ENCODE results near the gene FUCA2. TPM values are rescaled to one million over a fixed set of nuclear protein-coding genes. Genes with fewer than 3 reads are reported as not detected.

FUCA2 gene
- total RNA-seq, 5 donors from 2014 or later (not counting 1 experiment from before 2014, with no cell fraction given) = 4.6 to 9.0 (median 7.1) TPM

DNA sequence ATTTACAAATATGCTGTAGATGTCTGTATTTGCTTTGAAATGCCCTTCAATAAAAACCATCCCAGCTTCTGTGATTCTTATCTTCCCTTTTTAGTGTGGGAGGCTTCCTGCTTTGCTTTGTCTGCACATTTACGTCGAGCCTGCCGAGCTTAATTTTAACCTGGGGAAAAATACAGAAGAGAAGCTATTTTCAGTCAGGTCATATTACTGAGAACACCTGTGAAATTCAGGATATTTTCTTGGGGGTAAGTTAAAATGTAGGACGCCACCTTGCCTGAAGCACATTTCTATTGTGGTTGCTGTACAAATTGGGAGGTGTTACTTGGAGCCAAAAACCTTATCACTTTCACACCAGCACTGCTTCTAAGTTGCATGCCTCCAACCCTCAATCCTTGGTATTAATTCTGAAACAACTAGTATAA is 43.6 kb upstream of the FUCA2 start:
- ATAC-seq (replicated peaks in 1 of 4) (peak in 3 of 4 experiments; percentile 41 to 71 (median 52)), DNase-seq (peak in 1 of 35 experiments; percentile 28)
- WGBS (ENCODE audit: insufficient coverage) = no CpG with 5 or more reads among the region's 4 CpGs
- peak overlapping the region; percentile 15 to 17 for H3K4me3 ChIP-seq (ENCODE audit: control insufficient read depth in 1 of 2, extremely low read depth in 1 of 2, low read length in 1 of 2)
- peaks cover 57 to 81% (median 62%) of the 10 kb centered on the region in 3 donors for H3K4me1 Mint-ChIP-seq
- H3K27me3 Mint-ChIP-seq = no peaks in the 10 kb centered on the region
- H3K36me3 Mint-ChIP-seq = peaks cover 17% of the 10 kb centered on the region
- peak overlapping the region; percentile 60 to 79 for H3K27ac Mint-ChIP-seq
- no peaks in the 10 kb centered on the region for H3K27me3 ChIP-seq (replicated peaks in 1 of 2; ENCODE audit: control insufficient read depth in 2 of 2, extremely low read depth in 1 of 2, insufficient read depth in 2 of 2, low read length in 1 of 2)
- no peaks in the 10 kb centered on the region for H3K9me3 ChIP-seq
- peaks cover 0 to 5% of the 10 kb centered on the region in 2 donors for H3K36me3 ChIP-seq (ENCODE audit: control insufficient read depth in 2 of 2, extremely low read depth in 1 of 2, insufficient read depth in 1 of 2, low read length in 1 of 2)
- peak overlapping the region; percentile 64 to 69 (median 65) for H3K4me3 Mint-ChIP-seq
- ChIA-PET POLR2A (interaction anchor here (0.6 to 2.2 kb wide), 3 partner anchors 9 to 1160 kb away, joined by 3 to 11 read pairs (median 6); no protein-coding TSS in a partner anchor), CTCF (interaction anchor here in 1 of 2 donors (0.6 to 1.7 kb wide), 5 partner anchors 9 to 536 kb away, joined by 3 to 8 read pairs (median 4); no protein-coding TSS in a partner anchor)
- peak overlapping the region; percentile 59 for H3K27ac ChIP-seq (ENCODE audit: low read length)
- no peaks in the 10 kb centered on the region for H3K9me3 Mint-ChIP-seq
- peaks cover 19 to 26% of the 10 kb centered on the region in 2 experiments for H3K4me1 ChIP-seq (ENCODE audit: control insufficient read depth in 1 of 2, extremely low read depth in 1 of 2, insufficient read depth in 2 of 2, low read length in 2 of 2)

DNA sequence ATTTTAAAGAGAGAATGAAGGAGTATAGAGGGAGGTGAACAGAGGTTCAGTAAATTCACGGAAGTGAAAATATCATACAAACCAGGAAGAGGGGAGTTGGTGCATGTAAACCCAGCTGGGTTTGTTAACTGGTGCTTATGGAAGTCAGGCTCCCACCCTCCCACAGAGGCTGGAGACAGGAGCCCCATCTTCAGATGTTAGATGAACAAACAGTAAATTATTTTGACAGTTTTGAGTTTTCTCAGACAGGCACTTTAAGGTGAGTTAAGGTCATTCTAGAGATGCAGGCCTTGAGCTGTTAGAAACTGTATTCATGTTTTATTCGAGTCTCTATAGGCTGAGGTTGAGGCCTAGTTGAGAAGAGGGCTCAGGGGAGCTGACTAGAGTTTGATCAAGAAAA is 41.8 kb upstream of the FUCA2 start:
- ATAC-seq (replicated peaks in 1 of 4) = no peak
- Histone ChIP-seq H3K27me3 (replicated peaks in 1 of 2; ENCODE audit: control insufficient read depth in 2 of 2, extremely low read depth in 1 of 2, insufficient read depth in 2 of 2, low read length in 1 of 2) (no peaks in the 10 kb centered on the region), H3K36me3 (ENCODE audit: control insufficient read depth in 2 of 2, extremely low read depth in 1 of 2, insufficient read depth in 1 of 2, low read length in 1 of 2) (peaks cover 0 to 3% of the 10 kb centered on the region in 2 donors), H3K4me1 (ENCODE audit: control insufficient read depth in 1 of 2, extremely low read depth in 1 of 2, insufficient read depth in 2 of 2, low read length in 2 of 2) (peaks cover 30 to 34% of the 10 kb centered on the region in 2 experiments), H3K27ac (ENCODE audit: low read length) (peak overlapping the region; percentile 0), H3K4me3 (ENCODE audit: control insufficient read depth in 1 of 2, extremely low read depth in 1 of 2, low read length in 1 of 2) (no peak overlapping the region), H3K9me3 (no peaks in the 10 kb centered on the region)
- WGBS (ENCODE audit: insufficient coverage) = 100% methylated on average over 1 of the region's 2 CpGs
- Mint-ChIP-seq H3K27ac (peak overlapping the region; percentile 60 to 79), H3K4me1 (peaks cover 72 to 88% (median 76%) of the 10 kb centered on the region in 3 donors), H3K4me3 (peak overlapping the region in 1 of 3 donors; percentile 65), H3K9me3 (no peaks in the 10 kb centered on the region), H3K36me3 (peaks cover 12% of the 10 kb centered on the region), H3K27me3 (no peaks in the 10 kb centered on the region)
- ChIA-PET POLR2A (no interaction called here), CTCF (interaction anchor here in 1 of 2 donors (0.6 to 1.2 kb wide), 2 partner anchors 22 to 103 kb away, joined by 5 to 6 read pairs; partner anchors contain the start of genes ADAT2 and PEX3)
- no peak for DNase-seq

DNA sequence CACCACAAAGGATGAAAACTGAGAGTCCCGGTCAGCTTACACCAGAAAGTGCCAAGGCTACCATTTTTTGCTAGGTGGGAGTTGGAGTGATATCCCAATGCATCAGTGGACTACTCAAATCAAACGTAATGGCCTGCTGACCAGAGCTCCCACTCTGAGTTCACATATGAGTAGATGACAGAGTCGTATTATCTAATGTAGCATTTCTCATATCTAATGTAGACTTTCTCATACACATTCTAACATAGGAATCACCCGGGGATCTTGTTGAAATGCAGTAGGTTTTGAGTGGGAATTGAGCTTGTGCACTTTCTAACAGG is 38.4 kb upstream of the FUCA2 start:
- no CpG with 5 or more reads among the region's 4 CpGs for WGBS (ENCODE audit: insufficient coverage)
- Mint-ChIP-seq H3K27me3 (no peaks in the 10 kb centered on the region), H3K4me1 (peaks cover 79 to 93% (median 81%) of the 10 kb centered on the region in 3 donors), H3K36me3 (peaks cover 7% of the 10 kb centered on the region), H3K27ac (peak overlapping the region; percentile 66 to 80), H3K9me3 (no peaks in the 10 kb centered on the region), H3K4me3 (no peak overlapping the region)
- DNase-seq (no peak), ATAC-seq (replicated peaks in 1 of 4) (no peak)
- POLR2A ChIA-PET = interaction anchor here in 1 of 2 donors (0.6 kb wide), 1 partner anchor 1141 kb away, joined by 3 read pairs; no protein-coding TSS in a partner anchor
- H3K27ac ChIP-seq (ENCODE audit: low read length) = no peak overlapping the region
- no peaks in the 10 kb centered on the region for H3K9me3 ChIP-seq
- no peaks in the 10 kb centered on the region for H3K36me3 ChIP-seq (ENCODE audit: control insufficient read depth in 2 of 2, extremely low read depth in 1 of 2, insufficient read depth in 1 of 2, low read length in 1 of 2)
- H3K4me3 ChIP-seq (ENCODE audit: control insufficient read depth in 1 of 2, extremely low read depth in 1 of 2, low read length in 1 of 2) = no peak overlapping the region
- H3K27me3 ChIP-seq (replicated peaks in 1 of 2; ENCODE audit: control insufficient read depth in 2 of 2, extremely low read depth in 1 of 2, insufficient read depth in 2 of 2, low read length in 1 of 2) = no peaks in the 10 kb centered on the region
- H3K4me1 ChIP-seq (ENCODE audit: control insufficient read depth in 1 of 2, extremely low read depth in 1 of 2, insufficient read depth in 2 of 2, low read length in 2 of 2) = peaks cover 29 to 38% of the 10 kb centered on the region in 2 experiments
- CTCF ChIA-PET = interaction anchor here in 1 of 2 donors (0.8 to 1.2 kb wide), 3 partner anchors 9 to 24 kb away, joined by 3 to 5 read pairs (median 4); no protein-coding TSS in a partner anchor

DNA sequence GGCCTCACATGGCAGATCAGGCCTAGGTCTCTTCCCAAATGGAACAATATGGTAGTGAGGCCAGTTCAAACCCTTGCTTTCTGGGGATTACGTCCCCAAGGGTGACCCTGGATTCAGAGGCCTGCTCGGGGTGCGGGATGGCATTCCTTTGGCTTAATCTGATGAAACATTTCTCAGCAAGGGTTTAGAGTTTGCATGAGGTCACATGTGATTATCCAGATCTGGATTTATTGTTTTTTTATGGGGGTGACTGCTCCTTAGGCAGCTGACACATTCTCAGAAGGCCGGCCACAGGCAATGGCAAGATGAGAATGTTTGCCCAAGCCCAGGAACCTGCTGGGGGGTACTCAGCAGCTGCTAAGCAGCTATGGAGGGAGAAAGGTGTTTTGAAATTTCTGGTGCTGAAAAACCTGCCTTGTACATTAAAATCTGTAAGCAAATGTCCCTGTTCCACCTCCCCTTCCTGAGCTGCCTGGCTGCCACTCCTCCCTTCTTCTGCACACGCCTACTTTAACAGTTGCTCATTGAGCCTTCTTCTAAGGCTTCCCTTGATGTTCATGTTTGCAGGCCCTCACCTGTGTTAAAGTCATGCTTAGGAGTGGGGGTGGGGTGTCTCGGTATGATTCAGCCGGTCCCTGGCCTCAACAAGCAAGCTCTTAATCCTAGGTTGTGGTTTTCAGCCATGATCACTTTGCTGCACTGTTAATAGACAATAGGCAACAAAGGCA is 37.9 kb upstream of the FUCA2 start:
- DNase-seq (peak in 2 of 35 experiments; percentile 39 to 42), ATAC-seq (replicated peaks in 1 of 4) (peak; percentile 34 to 53 (median 45))
- no peaks in the 10 kb centered on the region for H3K9me3 ChIP-seq
- H3K9me3 Mint-ChIP-seq = no peaks in the 10 kb centered on the region
- H3K4me1 Mint-ChIP-seq = peaks cover 79 to 93% (median 81%) of the 10 kb centered on the region in 3 donors
- no peaks in the 10 kb centered on the region for H3K36me3 ChIP-seq (ENCODE audit: control insufficient read depth in 2 of 2, extremely low read depth in 1 of 2, insufficient read depth in 1 of 2, low read length in 1 of 2)
- H3K4me3 Mint-ChIP-seq = peak overlapping the region in 1 of 3 donors; percentile 35
- H3K27ac Mint-ChIP-seq = peak overlapping the region; percentile 66 to 80
- peaks cover 25 to 40% of the 10 kb centered on the region in 2 experiments for H3K4me1 ChIP-seq (ENCODE audit: control insufficient read depth in 1 of 2, extremely low read depth in 1 of 2, insufficient read depth in 2 of 2, low read length in 2 of 2)
- no peak overlapping the region for H3K27ac ChIP-seq (ENCODE audit: low read length)
- no peaks in the 10 kb centered on the region for H3K27me3 ChIP-seq (replicated peaks in 1 of 2; ENCODE audit: control insufficient read depth in 2 of 2, extremely low read depth in 1 of 2, insufficient read depth in 2 of 2, low read length in 1 of 2)
- peaks cover 7% of the 10 kb centered on the region for H3K36me3 Mint-ChIP-seq
- H3K27me3 Mint-ChIP-seq = no peaks in the 10 kb centered on the region
- 78% methylated on average over 5 of the region's 7 CpGs for WGBS (ENCODE audit: insufficient coverage)
- no peak overlapping the region for H3K4me3 ChIP-seq (ENCODE audit: control insufficient read depth in 1 of 2, extremely low read depth in 1 of 2, low read length in 1 of 2)
- ChIA-PET POLR2A (no interaction called here), CTCF (interaction anchor here in 1 of 2 donors (0.8 to 1.2 kb wide), 3 partner anchors 8 to 25 kb away, joined by 3 to 5 read pairs (median 4); no protein-coding TSS in a partner anchor)

DNA sequence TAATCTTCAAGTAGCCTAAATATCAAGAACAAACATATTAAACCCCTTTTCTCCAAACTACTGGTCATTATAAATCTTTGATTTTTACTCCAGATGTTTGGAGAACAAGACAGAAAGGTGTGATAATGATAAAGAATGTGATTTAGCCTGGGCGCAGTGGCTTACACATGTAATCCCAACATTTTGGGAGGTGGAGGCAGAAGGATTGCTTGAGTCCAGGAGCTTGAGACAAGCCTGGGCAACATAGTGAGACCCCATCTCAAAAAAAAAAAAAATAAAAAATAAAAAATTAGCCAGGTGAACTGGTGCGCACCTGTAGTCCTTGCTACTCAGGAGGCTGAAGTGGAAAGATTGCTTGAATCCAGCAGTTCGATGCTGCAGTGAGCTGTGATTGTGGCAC is 35.1 kb upstream of the FUCA2 start:
- H3K27me3 Mint-ChIP-seq = no peaks in the 10 kb centered on the region
- WGBS (ENCODE audit: insufficient coverage) = 92% methylated on average over 2 of the region's 3 CpGs
- no peak overlapping the region for H3K4me3 Mint-ChIP-seq
- no peaks in the 10 kb centered on the region for H3K9me3 ChIP-seq
- H3K9me3 Mint-ChIP-seq = no peaks in the 10 kb centered on the region
- H3K36me3 Mint-ChIP-seq = peaks cover 7% of the 10 kb centered on the region
- no peaks in the 10 kb centered on the region for H3K27me3 ChIP-seq (replicated peaks in 1 of 2; ENCODE audit: control insufficient read depth in 2 of 2, extremely low read depth in 1 of 2, insufficient read depth in 2 of 2, low read length in 1 of 2)
- peaks cover 79 to 93% (median 82%) of the 10 kb centered on the region in 3 donors for H3K4me1 Mint-ChIP-seq
- CTCF ChIA-PET = interaction anchor here (0.7 to 2.7 kb wide), 7 partner anchors 9 to 46 kb away, joined by 3 to 12 read pairs (median 4); no protein-coding TSS in a partner anchor
- no peaks in the 10 kb centered on the region for H3K36me3 ChIP-seq (ENCODE audit: control insufficient read depth in 2 of 2, extremely low read depth in 1 of 2, insufficient read depth in 1 of 2, low read length in 1 of 2)
- H3K27ac Mint-ChIP-seq = peak overlapping the region; percentile 97 to 98
- peak overlapping the region; percentile 78 for H3K27ac ChIP-seq (ENCODE audit: low read length)
- DNase-seq (no peak), ATAC-seq (replicated peaks in 1 of 4) (no peak)
- H3K4me3 ChIP-seq (ENCODE audit: control insufficient read depth in 1 of 2, extremely low read depth in 1 of 2, low read length in 1 of 2) = no peak overlapping the region
- H3K4me1 ChIP-seq (ENCODE audit: control insufficient read depth in 1 of 2, extremely low read depth in 1 of 2, insufficient read depth in 2 of 2, low read length in 2 of 2) = peaks cover 18 to 60% of the 10 kb centered on the region in 2 experiments
- POLR2A ChIA-PET = interaction anchor here in 1 of 2 donors (2.4 kb wide), 1 partner anchor 9 kb away, joined by 11 read pairs; no protein-coding TSS in a partner anchor

DNA sequence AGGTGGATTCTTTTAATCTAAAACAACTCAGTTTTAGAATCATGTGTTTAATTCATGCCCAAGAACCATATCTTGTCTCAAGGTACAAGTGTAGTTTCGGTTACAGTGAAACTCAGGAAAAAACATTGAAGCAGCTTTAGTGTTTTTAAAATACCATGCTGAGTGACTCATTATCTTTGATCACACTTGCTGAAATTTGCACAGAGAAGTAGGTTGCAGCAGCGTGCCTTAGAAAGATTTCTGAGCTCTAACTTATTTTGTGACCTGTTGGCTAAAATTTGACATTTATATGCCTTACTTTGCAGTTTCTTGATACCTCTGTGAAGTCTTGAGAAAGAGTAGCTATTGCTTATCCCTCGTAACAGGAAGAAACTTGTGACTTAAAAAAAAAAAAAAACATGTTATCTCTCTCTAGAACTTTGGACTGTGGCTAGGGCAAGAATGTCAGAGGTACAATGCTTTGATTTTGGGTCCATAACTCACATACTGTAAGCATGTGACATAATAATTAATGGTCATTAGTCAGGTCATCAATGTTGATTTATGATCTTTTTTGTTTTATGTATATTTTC is 34.5 kb upstream of the FUCA2 start:
- Mint-ChIP-seq H3K4me3 (peak overlapping the region; percentile 52 to 77 (median 66)), H3K27ac (peak overlapping the region; percentile 97 to 98), H3K36me3 (peaks cover 7% of the 10 kb centered on the region), H3K27me3 (no peaks in the 10 kb centered on the region), H3K4me1 (peaks cover 79 to 94% (median 83%) of the 10 kb centered on the region in 3 donors), H3K9me3 (no peaks in the 10 kb centered on the region)
- peaks cover 18 to 66% of the 10 kb centered on the region in 2 experiments for H3K4me1 ChIP-seq (ENCODE audit: control insufficient read depth in 1 of 2, extremely low read depth in 1 of 2, insufficient read depth in 2 of 2, low read length in 2 of 2)
- no peaks in the 10 kb centered on the region for H3K27me3 ChIP-seq (replicated peaks in 1 of 2; ENCODE audit: control insufficient read depth in 2 of 2, extremely low read depth in 1 of 2, insufficient read depth in 2 of 2, low read length in 1 of 2)
- no peaks in the 10 kb centered on the region for H3K9me3 ChIP-seq
- DNase-seq = peak in 1 of 35 experiments; percentile 54
- peak overlapping the region; percentile 78 for H3K27ac ChIP-seq (ENCODE audit: low read length)
- CTCF ChIA-PET = interaction anchor here (0.6 to 2.7 kb wide), 10 partner anchors 9 to 650 kb away, joined by 3 to 12 read pairs (median 4); no protein-coding TSS in a partner anchor
- no peaks in the 10 kb centered on the region for H3K36me3 ChIP-seq (ENCODE audit: control insufficient read depth in 2 of 2, extremely low read depth in 1 of 2, insufficient read depth in 1 of 2, low read length in 1 of 2)
- peak; percentile 64 to 82 (median 75) for ATAC-seq (replicated peaks in 1 of 4)
- WGBS (ENCODE audit: insufficient coverage) = 13% methylated on average over 2 of the region's 3 CpGs
- no peak overlapping the region for H3K4me3 ChIP-seq (ENCODE audit: control insufficient read depth in 1 of 2, extremely low read depth in 1 of 2, low read length in 1 of 2)
- POLR2A ChIA-PET = interaction anchor here (0.6 to 2.4 kb wide), 3 partner anchors 10 to 599 kb away, joined by 3 to 11 read pairs (median 4); no protein-coding TSS in a partner anchor
